Stimulated activated naive B cell treated with anti-CD40 and anti-IgM and Interleukin-4, amounts not matched to agents 10 μg/mL and 1 μg/mL and 100 μg/mL, for 72 hours (primary cell): ENCODE results near the gene TSPAN15.

Source experiments
- ATAC-seq, 2 donors: fragments of 150-1000 bp; cut with Tn5 transposase; replicated peaks; 2 replicates each; pipeline ENCODE4 v1.10.0; 2021; ENCODE audit warnings: moderate library complexity in 1 of 2
- DNase-seq: peaks from one replicate; pipeline ENCODE4 v3.0.0; 2021
- H3K27ac Mint-ChIP-seq: one replicate; pipeline ENCODE4 v1.8.0; 2022; ENCODE audit warnings: mild to moderate bottlenecking, mixed read lengths
- H3K27me3 Mint-ChIP-seq, 2 donors: one replicate each; pipeline ENCODE4 v1.8.0; 2022; ENCODE audit warnings: mixed read lengths in 2 of 2
- H3K36me3 Mint-ChIP-seq, 2 donors: one replicate each; pipeline ENCODE4 v1.8.0; 2022; ENCODE audit warnings: mixed read lengths in 2 of 2, mild to moderate bottlenecking in 1 of 2
- H3K4me1 Mint-ChIP-seq, 2 donors: one replicate each; pipeline ENCODE4 v1.8.0; 2022; ENCODE audit warnings: mixed read lengths in 2 of 2, mild to moderate bottlenecking in 1 of 2
- H3K4me3 Mint-ChIP-seq, 2 donors: one replicate each; pipeline ENCODE4 v1.8.0; 2022; ENCODE audit warnings: mild to moderate bottlenecking in 2 of 2, mixed read lengths in 2 of 2, moderate library complexity in 1 of 2
- H3K9me3 Mint-ChIP-seq, 2 donors: one replicate each; pipeline ENCODE4 v1.8.0; 2022; ENCODE audit warnings: mixed read lengths in 2 of 2, mild to moderate bottlenecking in 1 of 2

Gene TSPAN15

DNA sequence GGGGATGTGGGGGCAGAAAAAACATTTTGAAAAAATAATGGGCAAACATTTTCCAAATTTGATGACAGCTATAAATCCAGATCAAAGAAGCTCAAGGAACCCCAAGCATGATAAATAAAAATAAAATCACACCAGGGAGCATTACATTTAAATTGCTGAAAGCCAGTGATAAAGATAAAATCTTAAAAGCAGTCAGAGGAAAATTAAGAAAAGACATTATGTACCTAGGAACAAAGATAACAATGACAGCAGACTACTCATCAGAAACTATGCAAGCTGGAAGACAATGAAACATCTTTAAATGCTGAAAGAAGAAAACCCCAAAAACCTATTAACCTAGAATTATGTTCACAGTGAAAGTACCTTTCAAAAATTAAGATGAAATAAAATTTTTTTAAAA, 98.7 kb downstream of the TSPAN15 start:
- no peak overlapping the region for H3K27ac Mint-ChIP-seq
- H3K27me3 Mint-ChIP-seq = peaks cover 16 to 34% of the 10 kb centered on the region in 2 donors
- ATAC-seq (no peak), DNase-seq (no peak)
- H3K4me3 Mint-ChIP-seq = no peak overlapping the region
- H3K36me3 Mint-ChIP-seq = peaks cover 0 to 7% of the 10 kb centered on the region in 2 donors
- peaks cover 23 to 25% of the 10 kb centered on the region in 2 donors for H3K9me3 Mint-ChIP-seq
- no peaks in the 10 kb centered on the region for H3K4me1 Mint-ChIP-seq

DNA sequence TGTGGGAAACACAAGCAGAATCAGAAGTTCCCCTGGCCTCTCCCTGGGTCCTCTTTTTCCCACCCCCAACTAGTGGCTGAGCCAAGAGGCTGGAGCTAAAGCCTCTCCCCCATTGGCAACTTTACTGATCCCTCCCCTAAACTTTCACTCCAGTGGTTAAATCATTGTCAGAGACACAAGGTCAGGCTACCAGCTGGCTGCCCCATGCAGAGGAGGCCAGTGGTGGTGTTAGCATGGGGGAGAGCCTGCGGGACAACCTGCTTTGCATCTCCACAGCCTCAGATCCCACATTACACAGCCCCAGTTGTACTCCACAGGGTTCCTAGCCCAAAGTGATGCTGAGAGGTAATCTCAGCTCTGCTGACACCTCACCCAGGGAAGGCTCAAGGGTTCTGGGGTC, 101.0 kb downstream of the TSPAN15 start:
- ATAC-seq (no peak), DNase-seq (no peak)
- Mint-ChIP-seq H3K4me1 (no peaks in the 10 kb centered on the region), H3K27ac (no peak overlapping the region), H3K9me3 (peaks cover 18 to 21% of the 10 kb centered on the region in 2 donors), H3K4me3 (no peak overlapping the region), H3K27me3 (peaks cover 13 to 32% of the 10 kb centered on the region in 2 donors), H3K36me3 (peaks cover 0 to 7% of the 10 kb centered on the region in 2 donors)

DNA sequence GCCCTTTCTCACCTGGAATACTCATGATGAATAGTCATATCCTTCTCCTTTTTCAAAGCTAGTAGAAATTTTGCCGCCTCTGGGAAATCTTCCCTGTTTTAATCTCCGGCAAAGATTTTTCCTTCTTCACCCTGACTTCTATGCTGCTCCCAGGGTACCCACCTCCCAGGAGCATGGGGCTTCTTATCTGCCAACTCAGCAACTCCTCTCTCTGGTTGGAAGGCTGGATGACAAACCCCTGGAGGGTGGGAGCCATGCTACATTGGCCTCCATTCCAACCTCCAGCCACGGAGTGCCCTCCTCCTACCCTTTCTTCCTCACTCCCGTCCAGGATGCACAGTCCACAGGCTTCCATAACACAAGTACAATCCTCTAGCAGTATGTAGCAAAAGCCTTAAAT, 102.1 kb downstream of the TSPAN15 start:
- Mint-ChIP-seq H3K27me3 (peaks cover 17 to 32% of the 10 kb centered on the region in 2 donors), H3K4me1 (no peaks in the 10 kb centered on the region), H3K36me3 (peaks cover 0 to 6% of the 10 kb centered on the region in 2 donors), H3K4me3 (no peak overlapping the region), H3K27ac (no peak overlapping the region), H3K9me3 (peaks cover 16 to 19% of the 10 kb centered on the region in 2 donors)
- DNase-seq = no peak
- ATAC-seq = no peak

DNA sequence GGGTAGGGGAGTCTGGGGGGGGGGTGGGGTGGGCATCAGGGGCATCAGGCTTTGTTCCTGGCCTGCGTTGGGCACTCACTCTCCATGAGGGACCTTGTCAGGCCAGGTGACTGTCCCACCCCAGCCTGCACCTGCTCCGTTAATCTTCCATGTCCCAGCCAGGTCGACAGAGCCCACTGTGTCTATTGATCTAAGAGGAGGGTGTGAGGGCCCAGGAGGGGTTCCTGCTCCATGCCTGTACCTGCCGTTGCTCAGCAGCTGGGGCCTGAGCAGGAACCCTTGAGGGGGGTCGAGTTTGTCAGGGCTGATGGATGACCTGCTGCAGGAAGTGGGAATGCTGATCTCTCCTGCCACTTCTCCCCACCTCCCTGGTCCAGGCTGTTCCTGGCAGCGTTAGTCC, 103.3 kb downstream of the TSPAN15 start:
- ATAC-seq (no peak), DNase-seq (no peak)
- no peak overlapping the region for H3K27ac Mint-ChIP-seq
- no peak overlapping the region for H3K4me3 Mint-ChIP-seq
- H3K4me1 Mint-ChIP-seq = no peaks in the 10 kb centered on the region
- H3K9me3 Mint-ChIP-seq = peaks cover 10 to 13% of the 10 kb centered on the region in 2 donors
- H3K36me3 Mint-ChIP-seq = peaks cover 0 to 2% of the 10 kb centered on the region in 2 donors
- peaks cover 22 to 32% of the 10 kb centered on the region in 2 donors for H3K27me3 Mint-ChIP-seq
